HL-60/S4 (cell line): ENCODE results near the gene CDK2AP2.
"Not testable (repeated sequence)": the region's sequence is repeated elsewhere in the genome, so short reads cannot be mapped to it uniquely, and the experiment has no call there.

ENCODE experiments used
- in situ Hi-C: fragments of 300-500 bp; cut with MboI; formaldehyde crosslinking; loops from 2 replicates; pipeline ENCODE4 v1.14.3; 2022; ENCODE audit warnings: low sequenced_read_pairs

CDK2AP2 gene

GRCh38 chr11:67468056-67468455 lies 39.9 kb downstream of the CDK2AP2 start:
- in situ Hi-C loops: no loop called here

- in situ Hi-C loops: no loop called here
Observed at GRCh38 chr11:67466962-67467771, 40.8 kb downstream of the CDK2AP2 start.

- in situ Hi-C loops: no loop called here
Observed at GRCh38 chr11:67466367-67466766, 41.6 kb downstream of the CDK2AP2 start.

GRCh38 chr11:67465530-67465929 lies 42.4 kb downstream of the CDK2AP2 start:
- in situ Hi-C loops: not testable (repeated sequence)

GRCh38 chr11:67465189-67465510 lies 42.8 kb downstream of the CDK2AP2 start:
- in situ Hi-C loops: no loop called here

- in situ Hi-C loops: no loop called here
Observed at GRCh38 chr11:67464411-67465188, 43.4 kb downstream of the CDK2AP2 start.

- in situ Hi-C loops: no loop called here
Observed at GRCh38 chr11:67463680-67464410, 44.1 kb downstream of the CDK2AP2 start.

- in situ Hi-C loops: no loop called here
Observed at GRCh38 chr11:67463186-67463585, 44.8 kb downstream of the CDK2AP2 start.

- in situ Hi-C loops: no loop called here
Observed at GRCh38 chr11:67458266-67458665, 49.7 kb downstream of the CDK2AP2 start.

- in situ Hi-C loops: no loop called here
Observed at GRCh38 chr11:67457453-67457852, 50.5 kb downstream of the CDK2AP2 start.
